AG10803 (cell line): ENCODE results near the gene CNOT9.
"Not testable (repeated sequence)": the region's sequence is repeated elsewhere in the genome, so short reads cannot be mapped to it uniquely, and the experiment has no call there.

Experiments
- DNase-seq: peaks from one replicate; pipeline ENCODE4 v3.0.0; 2010; ENCODE audit warnings: low read depth
- H3K4me3 ChIP-seq: 2 replicates; pipeline ENCODE4 v1.5.1; 2011; ENCODE audit warnings: mild to moderate bottlenecking, low read length, control low read depth
- TF ChIP-seq, protein P1 (sequence below): conservative IDR thresholded peaks from 2 replicates; pipeline ENCODE4 v1.5.1; 2011; ENCODE audit warnings: mild to moderate bottlenecking, low read length, control low read depth, inconsistent platforms

CNOT9 gene

GRCh38 chr2:218546012-218546411, 22.6 kb upstream of the CNOT9 start:
- TF ChIP-seq, protein P1, sequence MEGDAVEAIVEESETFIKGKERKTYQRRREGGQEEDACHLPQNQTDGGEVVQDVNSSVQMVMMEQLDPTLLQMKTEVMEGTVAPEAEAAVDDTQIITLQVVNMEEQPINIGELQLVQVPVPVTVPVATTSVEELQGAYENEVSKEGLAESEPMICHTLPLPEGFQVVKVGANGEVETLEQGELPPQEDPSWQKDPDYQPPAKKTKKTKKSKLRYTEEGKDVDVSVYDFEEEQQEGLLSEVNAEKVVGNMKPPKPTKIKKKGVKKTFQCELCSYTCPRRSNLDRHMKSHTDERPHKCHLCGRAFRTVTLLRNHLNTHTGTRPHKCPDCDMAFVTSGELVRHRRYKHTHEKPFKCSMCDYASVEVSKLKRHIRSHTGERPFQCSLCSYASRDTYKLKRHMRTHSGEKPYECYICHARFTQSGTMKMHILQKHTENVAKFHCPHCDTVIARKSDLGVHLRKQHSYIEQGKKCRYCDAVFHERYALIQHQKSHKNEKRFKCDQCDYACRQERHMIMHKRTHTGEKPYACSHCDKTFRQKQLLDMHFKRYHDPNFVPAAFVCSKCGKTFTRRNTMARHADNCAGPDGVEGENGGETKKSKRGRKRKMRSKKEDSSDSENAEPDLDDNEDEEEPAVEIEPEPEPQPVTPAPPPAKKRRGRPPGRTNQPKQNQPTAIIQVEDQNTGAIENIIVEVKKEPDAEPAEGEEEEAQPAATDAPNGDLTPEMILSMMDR = no peak
- DNase-seq = no peak
- no peak overlapping the region for H3K4me3 ChIP-seq

DNA sequence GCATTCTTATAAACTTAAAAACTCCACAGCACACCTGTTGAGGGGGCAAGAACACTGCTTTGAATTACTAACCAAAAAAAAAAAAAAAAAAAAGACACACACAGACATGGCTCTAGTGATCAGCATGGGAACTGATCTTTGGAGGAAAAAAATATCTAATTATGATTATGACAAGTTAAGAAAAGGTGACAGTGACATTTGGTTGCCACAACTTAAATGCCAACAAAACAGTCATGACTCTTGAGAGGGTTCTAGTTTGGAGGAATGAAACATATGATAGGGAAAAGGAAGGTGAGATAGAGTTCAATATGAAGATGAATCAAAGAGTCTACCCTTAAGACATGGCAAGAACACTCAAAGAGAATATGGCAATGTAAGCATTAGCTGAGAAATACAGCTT, 21.1 kb upstream of the CNOT9 start:
- no peak for DNase-seq
- no peak overlapping the region for H3K4me3 ChIP-seq
- TF ChIP-seq, protein P1 = no peak

DNA sequence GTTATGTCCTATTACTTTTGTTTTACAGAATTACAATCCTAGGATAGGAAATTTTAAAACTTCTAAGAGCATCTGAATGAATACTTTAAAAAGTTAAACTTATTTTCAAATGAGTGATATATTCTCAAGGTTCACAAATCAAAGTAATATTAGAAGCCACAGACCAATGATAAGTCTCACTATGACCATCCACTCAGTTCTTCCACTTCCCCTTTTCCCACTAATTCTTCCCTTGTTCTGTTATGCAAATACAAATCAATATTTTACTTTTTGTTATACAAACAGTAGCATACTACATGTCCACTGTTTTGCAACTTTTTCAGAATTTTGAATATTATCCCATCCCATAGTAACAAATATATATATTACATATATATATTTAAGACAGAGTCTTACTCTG, 20.7 kb upstream of the CNOT9 start:
- TF ChIP-seq, protein P1 = no peak
- no peak for DNase-seq
- no peak overlapping the region for H3K4me3 ChIP-seq

DNA sequence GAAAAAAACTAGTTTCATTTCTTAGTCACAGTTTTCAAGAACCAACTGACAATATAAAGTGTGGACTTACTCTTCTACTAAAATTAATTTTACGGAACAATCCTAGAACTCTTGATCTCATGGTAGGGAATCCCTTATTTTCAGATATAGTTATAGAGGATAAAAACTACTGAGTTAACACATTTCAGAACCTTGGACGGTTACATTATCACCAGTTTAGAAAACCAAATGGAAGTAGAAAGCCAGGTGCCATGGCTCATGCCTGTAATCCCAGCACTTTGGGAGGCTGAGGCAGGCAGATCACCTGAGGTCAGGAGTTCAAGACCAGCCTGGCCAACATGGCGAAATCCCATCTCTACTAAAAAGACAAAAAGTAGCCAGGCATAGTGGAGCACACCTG, 14.4 kb upstream of the CNOT9 start:
- not testable (repeated sequence) for H3K4me3 ChIP-seq, DNase-seq

- H3K4me3 ChIP-seq = no peak overlapping the region
- TF ChIP-seq, protein P1 = no peak
These were observed 13.1 kb upstream of the CNOT9 start for GRCh38 chr2:218555527-218555926.

GRCh38 chr2:218557941-218558340, 10.7 kb upstream of the CNOT9 start:
- no peak overlapping the region for H3K4me3 ChIP-seq
- TF ChIP-seq, protein P1 = no peak
- no peak for DNase-seq

More at GRCh38 chr2:218555527-218555926, 13.1 kb upstream of the CNOT9 start:
- DNase-seq = no peak

DNA sequence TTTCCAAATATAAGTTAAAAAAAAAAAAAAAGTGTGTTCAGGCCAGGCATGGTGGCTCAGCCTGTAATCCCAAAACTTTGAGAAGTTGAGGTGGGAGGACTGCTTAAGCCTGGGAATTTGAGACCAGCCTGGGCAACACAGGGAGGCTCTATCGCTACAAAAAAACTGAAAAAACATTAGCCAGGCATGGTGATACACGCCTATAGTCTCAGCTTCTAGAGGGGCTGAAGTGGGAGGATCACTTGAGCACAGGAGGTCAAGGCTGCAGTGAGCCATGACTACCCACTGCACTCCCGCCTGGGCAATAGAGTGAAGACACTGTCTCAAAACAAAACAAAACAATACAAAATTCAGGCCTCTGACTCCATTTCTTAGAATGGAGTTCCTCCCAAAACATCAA, 9.7 kb upstream of the CNOT9 start:
- DNase-seq = no peak
- TF ChIP-seq, protein P1 = no peak

GRCh38 chr2:218564056-218564455, 4.6 kb upstream of the CNOT9 start:
- no peak overlapping the region for H3K4me3 ChIP-seq

More for the DNA sequence above, 9.7 kb upstream of the CNOT9 start:
- H3K4me3 ChIP-seq = no peak overlapping the region

More at GRCh38 chr2:218564056-218564455, 4.6 kb upstream of the CNOT9 start:
- no peak for DNase-seq
- TF ChIP-seq, protein P1 = no peak
